PC-9 (cell line): ENCODE measurements around the gene PHLDA2. TPM values are rescaled to one million over a fixed set of nuclear protein-coding genes. Genes with fewer than 3 reads are reported as not detected.

Experiments
- BruUV-seq: library from RNA; stranded (reverse); fragments of 400-500 nt; replicated peaks from 2 replicates; lab custom pipeline; 2021; lab: Mats Ljungman, UMichigan
- CTCF ChIA-PET: fragments of 300-600 bp; sonication (Branson Sonifier 250); formaldehyde crosslinking; loops from one replicate; lab custom pipeline; 2022; ENCODE audit warnings: antibody characterized with exemption; lab: Charles Lee
- POLR2A ChIA-PET: fragments of 300-600 bp; sonication (Branson Sonifier 250); formaldehyde crosslinking; loops from one replicate; lab custom pipeline; 2022; ENCODE audit warnings: antibody characterized with exemption; ENCODE audit not compliant: unreplicated experiment; lab: Charles Lee
- DNase-seq, 2 experiments: peaks; one replicate each; pipeline versions ENCODE4 v3.0.0 to v3.0.0-alpha.2; 2015 to 2022; ENCODE audit warnings: mixed read lengths in 1 of 2
- H2AFZ ChIP-seq: fragments of 200-600 bp; sonication (generic); 2 replicates; pipeline ENCODE4 v1.8.1; 2017; ENCODE audit warnings: antibody characterized with exemption
- H3F3A ChIP-seq: fragments of 200-600 bp; sonication (generic); 2 replicates; pipeline ENCODE4 v1.8.1; 2017; ENCODE audit warnings: antibody characterized with exemption, mild to moderate bottlenecking, low read depth; ENCODE audit not compliant: insufficient read depth
- H3K27ac ChIP-seq: fragments of 200-600 bp; sonication (generic); 2 replicates; pipeline ENCODE4 v1.6.1; 2016; ENCODE audit warnings: mixed run types
- H3K27me3 ChIP-seq: fragments of 200-600 bp; sonication (generic); 2 replicates; pipeline ENCODE4 v1.6.1; 2016; ENCODE audit warnings: low read depth, mixed run types; ENCODE audit not compliant: insufficient read depth
- H3K36me3 ChIP-seq: fragments of 200-600 bp; sonication (generic); 2 replicates; pipeline ENCODE4 v1.6.1; 2016; ENCODE audit warnings: low read depth, mixed run types
- H3K4me1 ChIP-seq: fragments of 200-600 bp; sonication (generic); replicated peaks from 2 replicates; pipeline ENCODE4 v1.6.1; 2016; ENCODE audit warnings: mixed run types; ENCODE audit not compliant: insufficient read depth
- H3K4me2 ChIP-seq: fragments of 200-600 bp; sonication (generic); 2 replicates; pipeline ENCODE4 v1.6.1; 2017; ENCODE audit warnings: mixed run types
- H3K4me3 ChIP-seq: fragments of 200-600 bp; sonication (generic); 2 replicates; pipeline ENCODE4 v1.6.1; 2016; ENCODE audit warnings: mixed run types
- H3K79me2 ChIP-seq: fragments of 200-600 bp; sonication (generic); 2 replicates; pipeline ENCODE4 v1.6.1; 2017; ENCODE audit warnings: low read depth, mixed run types
- H3K9me2 ChIP-seq: fragments of 200-600 bp; sonication (generic); 2 replicates; pipeline ENCODE4 v1.8.1; 2017; ENCODE audit warnings: mild to moderate bottlenecking; ENCODE audit not compliant: insufficient read depth
- H3K9me3 ChIP-seq: fragments of 200-600 bp; sonication (generic); 2 replicates; pipeline ENCODE4 v1.8.1; 2016; ENCODE audit warnings: low read depth; ENCODE audit not compliant: insufficient read depth
- H4K20me1 ChIP-seq: fragments of 200-600 bp; sonication (generic); 2 replicates; pipeline ENCODE4 v1.8.1; 2017; ENCODE audit not compliant: insufficient read depth
- CTCF ChIP-seq: fragments of 200-600 bp; sonication (generic); conservative IDR thresholded peaks from 2 replicates; pipeline ENCODE4 v1.6.1; 2017; ENCODE audit warnings: mixed run types, antibody characterized with exemption, mild to moderate bottlenecking, moderate library complexity
- EZH2 ChIP-seq: fragments of 200-600 bp; sonication (generic); IDR thresholded peaks from 2 replicates; pipeline ENCODE4 v1.8.0; 2017; ENCODE audit warnings: antibody characterized with exemption, low read depth
- intact Hi-C: fragments of 100-400 bp; cut with micrococcal nuclease; formaldehyde crosslinking; loops from one replicate; pipeline ENCODE4 v1.10.0; 2022; ENCODE audit not compliant: unreplicated experiment
- total RNA-seq: library from RNA; stranded (reverse); gene quantifications from 2 replicates; pipeline ENCODE4 v1.2.3, GENCODE V29; 2021

The PHLDA2 gene
- total RNA-seq, 1 experiment from 2014 or later: 14.1 TPM

DNA sequence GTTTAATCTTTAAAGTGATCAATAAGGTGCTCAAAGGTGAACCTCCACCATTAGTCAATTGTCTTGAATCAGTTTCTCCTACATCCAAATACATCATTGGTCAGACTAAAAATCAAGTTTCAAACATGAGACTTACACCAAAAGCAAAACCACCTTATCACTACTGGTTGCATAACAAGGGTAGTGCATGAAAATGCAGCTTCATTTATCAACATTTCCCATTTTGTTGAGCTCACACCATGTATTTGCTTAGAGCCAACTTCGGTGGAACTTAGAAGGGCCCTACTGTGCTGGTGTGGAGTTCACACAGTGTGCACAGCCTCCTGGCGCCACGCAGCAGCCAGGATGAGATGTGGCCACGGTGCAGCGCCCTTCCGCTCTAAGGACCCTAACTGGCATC, 23.1 kb upstream of the PHLDA2 start:
- BruUV-seq: no TSS peak
- no peak overlapping the region for H3K4me3 ChIP-seq
- peaks cover 7% of the 10 kb centered on the region; the same call in 1 of the 2 replicates for H3F3A ChIP-seq
- ChIA-PET CTCF (no interaction called here), POLR2A (no interaction called here)
- no peak overlapping the region for H2AFZ ChIP-seq
- no peak overlapping the region for H3K4me2 ChIP-seq
- no peaks in the 10 kb centered on the region for H3K9me3 ChIP-seq
- no peaks in the 10 kb centered on the region for H3K36me3 ChIP-seq
- DNase-seq: no peak
- no peaks in the 10 kb centered on the region for H4K20me1 ChIP-seq
- H3K4me1 ChIP-seq: no peaks in the 10 kb centered on the region; the same call in 1 of the 2 replicates
- H3K27me3 ChIP-seq: no peaks in the 10 kb centered on the region
- intact Hi-C loops: no loop called here
- 0 out of 2 replicates have a peak overlapping the region, but pooled peaks have one; percentile 29 for H3K27ac ChIP-seq
- no peaks in the 10 kb centered on the region for H3K9me2 ChIP-seq
- TF ChIP-seq CTCF (no peak), EZH2 (no peak)
- H3K79me2 ChIP-seq: no peaks in the 10 kb centered on the region

GRCh38 chr11:2951231-2952110, 22.3 kb upstream of the PHLDA2 start:
- H3K36me3 ChIP-seq: no peaks in the 10 kb centered on the region
- no peak overlapping the region for H3K4me3 ChIP-seq
- H3F3A ChIP-seq: peaks cover 7% of the 10 kb centered on the region; the same call in 1 of the 2 replicates
- no TSS peak for BruUV-seq
- H4K20me1 ChIP-seq: no peaks in the 10 kb centered on the region
- intact Hi-C loops: no loop called here
- no peak for DNase-seq
- no peak for TF ChIP-seq EZH2
- no peak for TF ChIP-seq CTCF
- 0 out of 2 replicates have a peak overlapping the region, but pooled peaks have one; percentile 29 for H3K27ac ChIP-seq
- H3K4me1 ChIP-seq: no peaks in the 10 kb centered on the region; the same call in 1 of the 2 replicates
- ChIA-PET CTCF (no interaction called here), POLR2A (no interaction called here)
- no peak overlapping the region for H2AFZ ChIP-seq
- no peaks in the 10 kb centered on the region for H3K9me3 ChIP-seq
- no peaks in the 10 kb centered on the region for H3K79me2 ChIP-seq
- no peaks in the 10 kb centered on the region for H3K9me2 ChIP-seq
- H3K27me3 ChIP-seq: no peaks in the 10 kb centered on the region
- H3K4me2 ChIP-seq: no peak overlapping the region

DNA sequence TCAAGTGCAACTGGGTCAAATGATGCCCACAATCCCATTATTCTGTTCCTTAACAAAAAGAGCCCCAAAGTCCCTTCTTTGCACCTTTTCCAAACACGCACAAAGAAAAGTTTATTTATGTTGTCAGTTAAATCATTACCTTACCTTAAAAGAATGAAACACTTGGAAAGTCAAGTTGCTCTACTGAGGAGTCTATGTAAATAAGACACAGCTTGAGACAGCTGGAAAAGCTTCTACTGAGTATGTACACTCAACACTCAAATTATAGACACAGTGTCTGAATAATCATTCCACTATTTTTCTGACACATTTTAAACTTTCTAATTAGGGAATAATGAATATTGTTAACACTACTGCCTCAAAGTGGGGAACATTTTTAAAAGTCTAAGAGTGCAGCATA, 21.6 kb upstream of the PHLDA2 start:
- no peaks in the 10 kb centered on the region for H3K9me2 ChIP-seq
- TF ChIP-seq EZH2: no peak
- no peaks in the 10 kb centered on the region for H3K36me3 ChIP-seq
- H3K27ac ChIP-seq: no peak overlapping the region
- no peaks in the 10 kb centered on the region; the same call in 1 of the 2 replicates for H3K4me1 ChIP-seq
- H3K9me3 ChIP-seq: no peaks in the 10 kb centered on the region
- H3F3A ChIP-seq: peaks cover 7% of the 10 kb centered on the region; the same call in 1 of the 2 replicates
- ChIA-PET CTCF (no interaction called here), POLR2A (no interaction called here)
- no peaks in the 10 kb centered on the region for H3K27me3 ChIP-seq
- intact Hi-C loops: no loop called here
- no peak overlapping the region for H3K4me3 ChIP-seq
- BruUV-seq: no TSS peak
- H3K79me2 ChIP-seq: no peaks in the 10 kb centered on the region
- H3K4me2 ChIP-seq: no peak overlapping the region
- no peak overlapping the region for H2AFZ ChIP-seq
- DNase-seq: no peak
- no peaks in the 10 kb centered on the region for H4K20me1 ChIP-seq
